ENCODE results near the gene QSOX2. TPM values are rescaled to one million over a fixed set of nuclear protein-coding genes. Genes with fewer than 3 reads are reported as not detected.

The QSOX2 gene
- total RNA-seq, 1 donor from 2014 or later: 20.7 TPM

Other genes starting within 250 kb of the QSOX2 start
- gene NACC2, start 150.5 kb downstream of the QSOX2 start, total RNA-seq: 22.8 and 31.6 TPM in 2 replicates
- gene TMEM250, start 126.9 kb downstream of the QSOX2 start, total RNA-seq: 38.9 and 41.5 TPM in 2 replicates
- not detected in 2 replicates for gene LHX3, start 40.7 kb downstream of the QSOX2 start, total RNA-seq
- 0.05 TPM in 1 of 2 replicates, not detected in the other for gene CCDC187, start 58.3 kb upstream of the QSOX2 start, total RNA-seq
- 22.3 and 28.3 TPM in 2 replicates for gene GPSM1, start 81.7 kb upstream of the QSOX2 start, total RNA-seq
- gene DNLZ, start 117.9 kb upstream of the QSOX2 start, total RNA-seq: 17.0 and 34.0 TPM in 2 replicates
- gene CARD9, start 127.9 kb upstream of the QSOX2 start, total RNA-seq: 0.21 and 0.91 TPM in 2 replicates
- 7.6 and 9.2 TPM in 2 replicates for gene SNAPC4, start 154.4 kb upstream of the QSOX2 start, total RNA-seq
- 46.6 and 48.2 TPM in 2 replicates for gene ENTR1, start 164.8 kb upstream of the QSOX2 start, total RNA-seq
- 49.9 and 60.5 TPM in 2 replicates for gene PMPCA, start 164.8 kb upstream of the QSOX2 start, total RNA-seq
- 8.3 and 12.4 TPM in 2 replicates for gene INPP5E, start 194.0 kb upstream of the QSOX2 start, total RNA-seq
- 25.3 and 26.9 TPM in 2 replicates for gene SEC16A, start 237.2 kb upstream of the QSOX2 start, total RNA-seq

Measured in myocyte (in vitro differentiated cells).